Measurements from ENCODE around the gene PPIP5K1. TPM values are rescaled to one million over a fixed set of nuclear protein-coding genes. Genes with fewer than 3 reads are reported as not detected.

The PPIP5K1 gene
- polyA plus RNA-seq, 1 donor (not counting 4 experiments of a cell fraction or from before 2014, with no cell fraction given) = 52.9 TPM

DNA sequence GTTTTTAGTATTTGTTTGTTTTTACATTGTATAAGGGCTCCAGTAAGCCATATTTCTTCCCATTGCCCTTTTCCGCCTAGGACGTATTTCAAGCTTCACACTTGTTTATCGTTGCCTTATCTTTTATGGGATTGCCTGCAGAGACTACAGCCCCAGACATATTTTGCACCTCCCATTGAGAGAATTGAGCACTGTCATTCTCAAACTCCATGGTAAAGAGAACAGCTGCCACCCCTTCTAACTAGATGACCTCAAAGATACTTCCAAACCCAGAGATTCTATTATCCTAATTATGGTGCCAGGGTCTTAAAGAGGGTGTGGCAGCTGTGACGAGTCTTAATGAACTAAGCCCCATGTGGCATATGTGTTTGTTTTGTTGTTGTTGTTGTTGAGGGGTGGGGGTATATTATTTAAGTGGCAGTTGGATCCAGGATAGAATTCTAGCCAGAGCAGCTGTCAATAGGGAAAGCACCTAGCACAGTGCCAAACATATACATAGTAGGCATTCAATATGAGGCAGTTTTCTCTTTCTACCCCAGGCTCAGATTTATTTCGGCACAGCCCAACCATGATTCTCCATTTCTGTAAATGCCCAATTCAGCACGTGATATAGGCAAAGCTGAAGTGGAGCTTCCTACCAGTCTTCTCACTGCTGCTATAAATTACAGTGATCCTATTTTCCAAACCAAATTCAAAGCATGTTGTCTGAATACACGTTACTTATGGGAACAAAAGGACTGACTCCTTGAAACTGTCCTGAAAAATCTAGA lies 96.1 kb downstream of the PPIP5K1 start:
- Histone ChIP-seq H2AFZ (ENCODE audit: control insufficient read depth, low read length) (peak overlapping the region; percentile 99), H3K4me3 (ENCODE audit: control insufficient read depth in 2 of 3, extremely low read depth in 1 of 3, insufficient read depth in 2 of 3, low read depth in 1 of 3, low read length in 3 of 3) (peak overlapping the region in 1 of 3 experiments; percentile 96), H3K4me2 (ENCODE audit: control insufficient read depth, extremely low read depth, insufficient read depth, low read depth, low read length) (peak overlapping the region; percentile 99), H3K27me3 (ENCODE audit: control insufficient read depth, extremely low read depth, insufficient read depth, low read length) (no peaks in the 10 kb centered on the region), H3K9me1 (ENCODE audit: control insufficient read depth, extremely low read depth, insufficient read depth, low read length) (no peaks in the 10 kb centered on the region), H4K20me1 (ENCODE audit: control insufficient read depth, extremely low read depth, insufficient read depth, low read length) (no peaks in the 10 kb centered on the region), H3K9me3 (ENCODE audit: control insufficient read depth, low read depth, low read length) (no peaks in the 10 kb centered on the region), H3K27ac (ENCODE audit: control insufficient read depth, insufficient read depth, low read length) (no peak overlapping the region), H3K9ac (ENCODE audit: control insufficient read depth, extremely low read depth, insufficient read depth, low read length) (peak overlapping the region; percentile 83), H3K79me2 (ENCODE audit: control insufficient read depth, insufficient read depth, low read length) (no peaks in the 10 kb centered on the region), H3K4me1 (ENCODE audit: control insufficient read depth, extremely low read depth, insufficient read depth, low read length) (peaks cover 7% of the 10 kb centered on the region), H3K36me3 (ENCODE audit: control insufficient read depth in 2 of 2, extremely low read depth in 1 of 2, insufficient read depth in 2 of 2, low read length in 2 of 2) (peaks cover 0 to 1% of the 10 kb centered on the region in 2 experiments)
- TF ChIP-seq EZH2 (IDR thresholded peaks at IDR 0.05; ENCODE audit: low read length) (no peak), CTCF (optimal IDR thresholded peaks at IDR 0.05 in 1 of 3, IDR thresholded peaks at IDR 0.05 in 1 of 3, conservative IDR thresholded peaks at IDR 0.05 in 1 of 3; ENCODE audit: extremely low read depth in 1 of 3, insufficient read depth in 2 of 3, low read length in 3 of 3) (no peak)
- dilution Hi-C loops (cut with MboI; ENCODE audit: extremely low pct_ligation_motif_present, low sequenced_read_pairs) = no loop called here
- no peak for FAIRE-seq
- DNase-seq (ENCODE audit: low read depth, low spot score) = no peak

DNA sequence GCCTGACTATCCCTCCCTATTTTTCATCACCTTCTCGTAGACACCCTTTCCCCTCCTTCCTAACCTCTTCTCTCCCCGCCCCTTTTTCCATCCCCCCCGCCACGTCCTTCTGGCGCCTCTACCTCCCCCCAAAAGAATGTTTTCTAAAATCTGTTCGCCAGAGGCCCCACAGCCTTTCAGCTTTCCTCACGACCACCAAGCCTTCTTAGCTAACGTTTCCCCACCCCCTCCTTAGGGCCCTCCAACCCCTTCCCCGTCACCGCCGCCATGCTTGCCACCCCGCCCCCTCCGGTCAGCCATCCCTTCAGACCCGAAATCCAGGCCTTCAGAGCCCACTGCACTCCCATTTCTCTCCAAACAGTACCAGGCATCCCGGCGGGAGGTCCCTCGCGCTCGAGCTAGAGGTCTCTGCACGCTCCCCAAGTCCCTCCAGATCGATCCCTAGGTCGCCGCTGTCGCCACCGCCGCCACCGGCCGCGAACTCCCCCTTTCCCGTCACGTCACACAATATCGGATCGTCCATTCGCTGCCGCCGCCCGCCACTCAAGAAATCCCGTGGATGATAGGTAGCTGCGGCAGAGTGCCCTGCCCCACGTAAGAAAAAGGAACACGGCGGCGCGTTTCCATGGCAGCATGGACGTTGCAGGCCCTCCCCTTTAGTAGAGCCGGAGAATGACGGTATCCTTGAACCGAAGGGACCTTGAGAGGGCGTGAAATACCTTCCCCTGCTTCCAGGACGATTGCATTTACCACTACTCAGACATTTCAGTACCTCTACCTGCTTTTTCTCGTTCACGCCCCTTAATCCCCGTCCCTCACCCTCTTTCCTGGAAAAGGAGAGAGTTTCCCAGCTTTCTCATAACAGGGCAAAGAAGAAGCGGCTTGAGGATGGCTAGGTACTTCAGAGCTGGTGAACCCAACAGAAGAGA lies 97.1 kb downstream of the PPIP5K1 start, which contains the start of gene TP53BP1:
Gene TP53BP1, minus strand, starts transcription at position 484 of the 929 bp plus-strand sequence. Its CDS starts 113 bp downstream, at position 371.
- H3K9me1 ChIP-seq (ENCODE audit: control insufficient read depth, extremely low read depth, insufficient read depth, low read length) = no peaks in the 10 kb centered on the region
- no peaks in the 10 kb centered on the region for H3K9me3 ChIP-seq (ENCODE audit: control insufficient read depth, low read depth, low read length)
- peaks cover under 1 to 5% of the 10 kb centered on the region in 2 experiments for H3K36me3 ChIP-seq (ENCODE audit: control insufficient read depth in 2 of 2, extremely low read depth in 1 of 2, insufficient read depth in 2 of 2, low read length in 2 of 2)
- peak within 1 kb of the TSS; percentile 83 for H3K9ac ChIP-seq (ENCODE audit: control insufficient read depth, extremely low read depth, insufficient read depth, low read length)
- no peaks in the 10 kb centered on the region for H4K20me1 ChIP-seq (ENCODE audit: control insufficient read depth, extremely low read depth, insufficient read depth, low read length)
- H3K27me3 ChIP-seq (ENCODE audit: control insufficient read depth, extremely low read depth, insufficient read depth, low read length) = no peaks in the 10 kb centered on the region
- H3K79me2 ChIP-seq (ENCODE audit: control insufficient read depth, insufficient read depth, low read length) = no peaks in the 10 kb centered on the region
- H3K4me1 ChIP-seq (ENCODE audit: control insufficient read depth, extremely low read depth, insufficient read depth, low read length) = peaks cover 7% of the 10 kb centered on the region
- dilution Hi-C loops (cut with MboI; ENCODE audit: extremely low pct_ligation_motif_present, low sequenced_read_pairs) = no loop called here
- peak within 1 kb of the TSS; percentile 99 for H2AFZ ChIP-seq (ENCODE audit: control insufficient read depth, low read length)
- H3K4me2 ChIP-seq (ENCODE audit: control insufficient read depth, extremely low read depth, insufficient read depth, low read depth, low read length) = peak within 1 kb of the TSS; percentile 99
- DNase-seq (ENCODE audit: low read depth, low spot score) = no peak
- FAIRE-seq = peak; percentile 84
- peak within 1 kb of the TSS; percentile 86 to 96 (median 92) for H3K4me3 ChIP-seq (ENCODE audit: control insufficient read depth in 2 of 3, extremely low read depth in 1 of 3, insufficient read depth in 2 of 3, low read depth in 1 of 3, low read length in 3 of 3)
- TF ChIP-seq CTCF (optimal IDR thresholded peaks at IDR 0.05 in 1 of 3, IDR thresholded peaks at IDR 0.05 in 1 of 3, conservative IDR thresholded peaks at IDR 0.05 in 1 of 3; ENCODE audit: extremely low read depth in 1 of 3, insufficient read depth in 2 of 3, low read length in 3 of 3) (no peak), EZH2 (IDR thresholded peaks at IDR 0.05; ENCODE audit: low read length) (no peak)
- H3K27ac ChIP-seq (ENCODE audit: control insufficient read depth, insufficient read depth, low read length) = peak within 1 kb of the TSS; percentile 71
